Keratinocyte (primary cell): ENCODE measurements around the gene C18orf54. TPM values are rescaled to one million over a fixed set of nuclear protein-coding genes. Genes with fewer than 3 reads are reported as not detected.

Source experiments
- DNase-seq: peaks from one replicate; pipeline ENCODE4 v3.0.0-alpha.2; 2011; ENCODE audit warnings: low read depth, missing footprints, low spot score
- FAIRE-seq: peaks from 2 replicates; lab custom pipeline; 2011; peaks lifted over from hg19 to GRCh38; lab: Jason Lieb, UNC
- H2AFZ ChIP-seq: 2 replicates; pipeline ENCODE4 v1.6.0; 2012; ENCODE audit warnings: low read length, control low read depth, inconsistent platforms; ENCODE audit not compliant: control insufficient read depth
- H3K27ac ChIP-seq: 2 replicates; pipeline ENCODE4 v1.5.1; 2011; ENCODE audit warnings: low read length; ENCODE audit not compliant: control insufficient read depth, insufficient read depth
- H3K27me3 ChIP-seq: 3 replicates; pipeline ENCODE4 v1.6.0; 2011; ENCODE audit warnings: low read length; ENCODE audit not compliant: control insufficient read depth, insufficient read depth; ENCODE audit errors: extremely low read depth
- H3K36me3 ChIP-seq, 2 experiments: 2 replicates in 1 of 2; 3 replicates in 1 of 2; pipeline ENCODE4 v1.5.1; 2011; ENCODE audit warnings: low read length in 2 of 2, mild to moderate bottlenecking in 1 of 2; ENCODE audit not compliant: control insufficient read depth in 2 of 2, insufficient read depth in 2 of 2; ENCODE audit errors: extremely low read depth in 1 of 2
- H3K4me1 ChIP-seq: 3 replicates; pipeline ENCODE4 v1.5.1; 2011; ENCODE audit warnings: low read length; ENCODE audit not compliant: control insufficient read depth, insufficient read depth; ENCODE audit errors: extremely low read depth
- H3K4me2 ChIP-seq: 3 replicates; pipeline ENCODE4 v1.6.0; 2011; ENCODE audit warnings: low read depth, low read length; ENCODE audit not compliant: control insufficient read depth, insufficient read depth; ENCODE audit errors: extremely low read depth
- H3K4me3 ChIP-seq, 3 experiments: fragments of 200-600 bp in 1 of 3; sonication (generic) in 1 of 3; 2 replicates in 2 of 3; 3 replicates in 1 of 3; pipeline ENCODE4 v1.5.1; 2011 to 2016; ENCODE audit warnings: low read length in 3 of 3, mild to moderate bottlenecking in 3 of 3, control low read depth in 2 of 3, inconsistent platforms in 1 of 3, low read depth in 1 of 3, mixed read lengths in 1 of 3, mixed run types in 1 of 3, moderate library complexity in 1 of 3; ENCODE audit not compliant: control insufficient read depth in 2 of 3, insufficient read depth in 2 of 3; ENCODE audit errors: extremely low read depth in 1 of 3
- H3K79me2 ChIP-seq: 2 replicates; pipeline ENCODE4 v1.6.0; 2012; ENCODE audit warnings: low read length; ENCODE audit not compliant: control insufficient read depth, insufficient read depth
- H3K9ac ChIP-seq: 3 replicates; pipeline ENCODE4 v1.6.0; 2011; ENCODE audit warnings: low read length; ENCODE audit not compliant: control insufficient read depth, insufficient read depth; ENCODE audit errors: extremely low read depth
- H3K9me1 ChIP-seq: 3 replicates; pipeline ENCODE4 v1.6.0; 2011; ENCODE audit warnings: low read length; ENCODE audit not compliant: control insufficient read depth, insufficient read depth; ENCODE audit errors: extremely low read depth
- H3K9me3 ChIP-seq: 2 replicates; pipeline ENCODE4 v1.5.1; 2012; ENCODE audit warnings: low read depth, low read length; ENCODE audit not compliant: control insufficient read depth
- H4K20me1 ChIP-seq: 3 replicates; pipeline ENCODE4 v1.6.0; 2011; ENCODE audit warnings: low read length; ENCODE audit not compliant: control insufficient read depth, insufficient read depth; ENCODE audit errors: extremely low read depth
- EZH2 ChIP-seq: IDR thresholded peaks from one replicate; pipeline ENCODE4 v1.6.1; 2012; ENCODE audit warnings: inconsistent platforms, mild to moderate bottlenecking, low read length, moderate library complexity
- dilution Hi-C: fragments of 300-500 bp; cut with MboI; formaldehyde crosslinking; loops from one replicate; pipeline ENCODE4 v1.7.0; 2020; ENCODE audit warnings: low sequenced_read_pairs; ENCODE audit not compliant: extremely low pct_ligation_motif_present
- polyA plus RNA-seq, 5 experiments: library from polyadenylated mRNA; depleted of rRNA in 3 of 5; stranded (reverse) in 3 of 5; stranded (forward) in 1 of 5; unstranded in 1 of 5; fragments of >200 nt; gene quantifications; 1 replicate in 1 of 5; 2 replicates in 3 of 5; 3 replicates in 1 of 5; pipeline versions ENCODE4 v1.2.1 to v1.2.3, GENCODE V29; 2011 to 2012; ENCODE audit warnings: missing spikeins in 2 of 5, low read depth in 1 of 5, low replicate concordance in 1 of 5
- TF ChIP-seq, protein P1 (sequence below), 3 experiments: IDR thresholded peaks in 1 of 3; conservative IDR thresholded peaks in 1 of 3; optimal IDR thresholded peaks in 1 of 3; 2 replicates in 2 of 3; 3 replicates in 1 of 3; pipeline versions ENCODE3 to v1.5.1; 2011; ENCODE audit warnings: low read length in 3 of 3, mild to moderate bottlenecking in 3 of 3, moderate library complexity in 2 of 3, control low read depth in 1 of 3, inconsistent platforms in 1 of 3; ENCODE audit not compliant: insufficient read depth in 2 of 3; ENCODE audit errors: extremely low read depth in 1 of 3

The C18orf54 gene
- polyA plus RNA-seq, 1 donor (not counting 4 experiments of a cell fraction or from before 2014, with no cell fraction given): 5.1 TPM

- FAIRE-seq (no peak), DNase-seq (no peak)
- Histone ChIP-seq H4K20me1 (no peaks in the 10 kb centered on the region), H3K4me3 (no peak overlapping the region), H3K36me3 (no peaks in the 10 kb centered on the region), H3K9ac (no peak overlapping the region), H3K9me1 (no peaks in the 10 kb centered on the region), H3K27ac (no peak overlapping the region), H3K79me2 (no peaks in the 10 kb centered on the region), H3K9me3 (no peaks in the 10 kb centered on the region), H3K4me2 (no peak overlapping the region), H2AFZ (no peak overlapping the region), H3K4me1 (no peaks in the 10 kb centered on the region), H3K27me3 (no peaks in the 10 kb centered on the region)
- TF ChIP-seq, protein P1, sequence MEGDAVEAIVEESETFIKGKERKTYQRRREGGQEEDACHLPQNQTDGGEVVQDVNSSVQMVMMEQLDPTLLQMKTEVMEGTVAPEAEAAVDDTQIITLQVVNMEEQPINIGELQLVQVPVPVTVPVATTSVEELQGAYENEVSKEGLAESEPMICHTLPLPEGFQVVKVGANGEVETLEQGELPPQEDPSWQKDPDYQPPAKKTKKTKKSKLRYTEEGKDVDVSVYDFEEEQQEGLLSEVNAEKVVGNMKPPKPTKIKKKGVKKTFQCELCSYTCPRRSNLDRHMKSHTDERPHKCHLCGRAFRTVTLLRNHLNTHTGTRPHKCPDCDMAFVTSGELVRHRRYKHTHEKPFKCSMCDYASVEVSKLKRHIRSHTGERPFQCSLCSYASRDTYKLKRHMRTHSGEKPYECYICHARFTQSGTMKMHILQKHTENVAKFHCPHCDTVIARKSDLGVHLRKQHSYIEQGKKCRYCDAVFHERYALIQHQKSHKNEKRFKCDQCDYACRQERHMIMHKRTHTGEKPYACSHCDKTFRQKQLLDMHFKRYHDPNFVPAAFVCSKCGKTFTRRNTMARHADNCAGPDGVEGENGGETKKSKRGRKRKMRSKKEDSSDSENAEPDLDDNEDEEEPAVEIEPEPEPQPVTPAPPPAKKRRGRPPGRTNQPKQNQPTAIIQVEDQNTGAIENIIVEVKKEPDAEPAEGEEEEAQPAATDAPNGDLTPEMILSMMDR (optimal IDR thresholded peaks at IDR 0.05 in 1 of 3, IDR thresholded peaks at IDR 0.05 in 1 of 3, conservative IDR thresholded peaks at IDR 0.05 in 1 of 3; ENCODE audit: extremely low read depth in 1 of 3, insufficient read depth in 2 of 3, low read length in 3 of 3): no peak
- no peak for TF ChIP-seq EZH2
- dilution Hi-C loops: no loop called here
These were observed 54.1 kb downstream of the C18orf54 start for GRCh38 chr18:54411781-54412180.

DNA sequence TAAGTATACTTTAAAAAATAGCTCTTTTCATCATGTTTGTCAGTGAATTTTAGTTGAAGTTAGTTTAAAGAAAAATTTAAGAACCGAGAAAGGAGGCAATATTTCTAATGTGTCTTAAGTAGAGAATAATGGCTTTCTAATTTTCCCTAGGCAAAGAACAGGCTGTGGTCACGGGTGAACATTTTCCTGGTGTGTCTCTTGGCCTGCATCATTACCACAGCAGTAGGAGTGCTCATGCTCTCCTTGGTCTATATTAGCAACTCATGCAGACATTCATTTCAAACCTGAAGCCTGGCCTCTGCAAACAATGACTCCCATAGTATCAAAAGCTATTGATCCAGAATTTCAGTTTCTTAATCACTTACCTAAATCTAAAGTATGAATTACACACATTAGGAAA is 57.4 kb downstream of the C18orf54 start:
- H3K4me3 ChIP-seq: no peak overlapping the region
- no peaks in the 10 kb centered on the region for H3K9me3 ChIP-seq
- no peak for TF ChIP-seq EZH2
- dilution Hi-C loops: no loop called here
- H2AFZ ChIP-seq: no peak overlapping the region
- no peaks in the 10 kb centered on the region for H3K9me1 ChIP-seq
- H3K4me1 ChIP-seq: no peaks in the 10 kb centered on the region
- no peaks in the 10 kb centered on the region for H4K20me1 ChIP-seq
- H3K27me3 ChIP-seq: no peaks in the 10 kb centered on the region
- H3K4me2 ChIP-seq: no peak overlapping the region
- H3K79me2 ChIP-seq: no peaks in the 10 kb centered on the region
- no peaks in the 10 kb centered on the region for H3K36me3 ChIP-seq
- FAIRE-seq (no peak), DNase-seq (no peak)
- H3K9ac ChIP-seq: no peak overlapping the region
- H3K27ac ChIP-seq: no peak overlapping the region

- Histone ChIP-seq H3K4me3 (no peak overlapping the region), H3K9me3 (no peaks in the 10 kb centered on the region), H3K27ac (no peak overlapping the region), H3K36me3 (no peaks in the 10 kb centered on the region), H2AFZ (no peak overlapping the region), H3K9ac (no peak overlapping the region), H3K4me1 (no peaks in the 10 kb centered on the region), H3K79me2 (no peaks in the 10 kb centered on the region), H4K20me1 (no peaks in the 10 kb centered on the region), H3K27me3 (no peaks in the 10 kb centered on the region), H3K9me1 (no peaks in the 10 kb centered on the region), H3K4me2 (no peak overlapping the region)
- TF ChIP-seq EZH2: no peak
- TF ChIP-seq, protein P1 (optimal IDR thresholded peaks at IDR 0.05 in 1 of 3, IDR thresholded peaks at IDR 0.05 in 1 of 3, conservative IDR thresholded peaks at IDR 0.05 in 1 of 3; ENCODE audit: extremely low read depth in 1 of 3, insufficient read depth in 2 of 3, low read length in 3 of 3): no peak
- FAIRE-seq (no peak), DNase-seq (no peak)
- dilution Hi-C loops: no loop called here
These were observed 58.7 kb downstream of the C18orf54 start for GRCh38 chr18:54416436-54416835.
